Fibroblast of villous mesenchyme (primary cell): ENCODE results near the gene STOX1. TPM values are rescaled to one million over a fixed set of nuclear protein-coding genes. Genes with fewer than 3 reads are reported as not detected.

ENCODE experiments used
- DNase-seq: peaks from one replicate; pipeline ENCODE4 v3.0.0-alpha.2; 2010; ENCODE audit warnings: low read depth
- H3K4me3 ChIP-seq: 2 replicates; pipeline ENCODE4 v1.5.1; 2011; ENCODE audit warnings: low read depth, mild to moderate bottlenecking, low read length
- CTCF ChIP-seq: IDR thresholded peaks from 2 replicates; pipeline ENCODE4 v1.5.1; 2012; ENCODE audit warnings: low read depth, mild to moderate bottlenecking, low read length; ENCODE audit not compliant: insufficient read depth
- total RNA-seq: library from RNA; depleted of rRNA; stranded (reverse); fragments of >200 nt; gene quantifications from 2 replicates; pipeline ENCODE4 v1.2.3, GENCODE V29; 2012

The STOX1 gene
- total RNA-seq, 1 donor, result under 0.01 TPM

GRCh38 chr10:68870545-68871104 is 43.3 kb downstream of the STOX1 start:
- TF ChIP-seq CTCF, result no peak
- no peak for DNase-seq
- no peak overlapping the region for H3K4me3 ChIP-seq

- no peak overlapping the region for H3K4me3 ChIP-seq
- DNase-seq, result peak; percentile 55
- no peak for TF ChIP-seq CTCF
These were observed 43.9 kb downstream of the STOX1 start for GRCh38 chr10:68871105-68871711.

GRCh38 chr10:68871731-68872342 is 44.5 kb downstream of the STOX1 start:
- DNase-seq, result peak; percentile 95
- no peak for TF ChIP-seq CTCF

GRCh38 chr10:68876246-68877138 is 49.2 kb downstream of the STOX1 start:
- TF ChIP-seq CTCF, result no peak
- no peak overlapping the region for H3K4me3 ChIP-seq
- DNase-seq, result peak; percentile 88

More at GRCh38 chr10:68871731-68872342, 44.5 kb downstream of the STOX1 start:
- H3K4me3 ChIP-seq, result no peak overlapping the region

- TF ChIP-seq CTCF, result no peak
- no peak overlapping the region for H3K4me3 ChIP-seq
- peak; percentile 29 for DNase-seq
These were observed 50.3 kb downstream of the STOX1 start for GRCh38 chr10:68877482-68878110.

- no peak for DNase-seq
- TF ChIP-seq CTCF, result no peak
- H3K4me3 ChIP-seq, result no peak overlapping the region
These were observed 51.2 kb downstream of the STOX1 start for GRCh38 chr10:68878496-68878895.
